K562 treated with DMSO at 1 percent for 4 hours (cell line): ENCODE results near the gene GGTLC1. TPM values are rescaled to one million over a fixed set of nuclear protein-coding genes. Genes with fewer than 3 reads are reported as not detected.

Source experiments
- total RNA-seq: library from RNA; unstranded; fragments of 300-600 nt; gene quantifications from 2 replicates; pipeline ENCODE4 v1.2.3, GENCODE V29; 2022; ENCODE audit not compliant: insufficient read depth

Gene GGTLC1
- not detected in 2 replicates for total RNA-seq

GRCh38 chr20:23988561-23988960, at the start of gene GGTLC1:
GGTLC1 (minus strand) TSS chr20:23988779; CDS start chr20:23986611, 2,168 bp downstream.

Other genes with a start within 250 kb of the GGTLC1 start
- gene CST1, start 237.8 kb downstream of the GGTLC1 start, total RNA-seq, result not detected in 2 replicates
- not detected in 2 replicates for gene CST2, start 162.1 kb downstream of the GGTLC1 start, total RNA-seq
- not detected in 2 replicates for gene CST5, start 109.0 kb downstream of the GGTLC1 start, total RNA-seq